NCI-H2196 (cell line): ENCODE measurements around the gene ARIH2.
"Not testable (repeated sequence)": the region's sequence is repeated elsewhere in the genome, so short reads cannot be mapped to it uniquely, and the experiment has no call there.

Experiments used
- DNase-seq: peaks from one replicate; lab custom pipeline; 2025; ENCODE audit not compliant: unreplicated experiment; lab: John Stamatoyannopoulos, UW

ARIH2 gene

DNA sequence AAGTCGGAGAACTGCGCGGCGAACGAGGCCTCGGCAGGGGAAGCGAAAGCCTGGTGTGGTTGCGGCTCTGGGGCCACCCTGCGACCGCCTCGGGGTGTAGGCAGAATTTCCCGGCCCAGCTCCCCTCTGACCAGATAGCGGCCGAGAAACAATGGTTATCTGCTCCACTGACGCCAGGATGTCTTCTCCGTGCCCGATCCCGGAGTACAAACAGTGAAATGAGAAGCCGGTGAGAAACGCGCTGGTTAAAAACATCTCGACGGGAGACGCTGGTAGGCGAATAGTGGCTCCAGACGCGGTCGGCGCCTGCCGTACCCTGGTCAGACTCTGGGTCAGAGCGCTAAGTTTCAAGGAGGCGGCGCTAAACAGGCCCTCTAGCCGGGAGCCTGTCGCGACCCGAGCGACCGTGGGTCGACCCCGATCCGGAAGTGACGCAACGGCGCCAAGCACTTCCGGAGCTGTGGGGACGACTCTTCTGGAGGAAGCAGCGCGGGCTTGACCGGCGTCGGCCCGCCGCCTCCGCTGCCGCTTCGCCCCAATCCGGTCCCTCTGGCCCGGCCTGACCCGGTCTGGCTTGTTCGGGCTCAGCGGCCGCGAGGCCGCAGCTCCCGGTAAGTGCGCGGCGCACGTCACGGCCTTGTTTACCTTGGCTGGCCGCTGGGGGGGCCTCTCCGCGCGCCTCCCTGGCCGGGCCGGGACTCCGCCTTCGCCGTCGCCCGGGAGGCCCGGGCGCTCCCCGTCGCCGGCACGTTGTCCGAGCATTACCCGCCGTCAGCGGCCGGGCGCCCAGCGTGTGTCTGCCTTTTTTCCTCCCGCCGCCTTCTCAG, at the start of gene ARIH2:
TSS of gene ARIH2 (plus strand) at position 455 of the 827 bp plus-strand sequence. CDS start 8,717 bp downstream, outside the sequence.
- DNase-seq: peak; percentile 74

DNA sequence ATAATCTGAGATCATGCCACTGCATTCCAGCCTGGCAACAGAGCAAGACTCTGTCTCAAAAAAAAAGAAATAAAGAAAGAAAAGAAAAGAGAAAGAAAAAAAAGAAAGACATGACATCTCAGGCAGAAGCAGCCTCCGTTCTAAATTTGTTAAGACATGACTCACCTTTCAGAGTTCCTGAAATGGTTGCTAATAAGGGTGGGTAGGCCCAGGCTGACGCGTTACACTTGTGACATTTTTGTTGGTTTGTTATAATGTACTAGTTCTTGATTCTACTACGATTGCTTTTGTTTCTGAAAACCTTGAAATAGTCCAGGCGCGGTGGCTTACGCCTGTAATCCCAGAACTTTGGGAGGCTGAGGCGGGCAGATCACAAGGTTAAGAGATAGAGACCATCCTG, 41.0 kb upstream of the ARIH2 start:
- DNase-seq: no peak

DNA sequence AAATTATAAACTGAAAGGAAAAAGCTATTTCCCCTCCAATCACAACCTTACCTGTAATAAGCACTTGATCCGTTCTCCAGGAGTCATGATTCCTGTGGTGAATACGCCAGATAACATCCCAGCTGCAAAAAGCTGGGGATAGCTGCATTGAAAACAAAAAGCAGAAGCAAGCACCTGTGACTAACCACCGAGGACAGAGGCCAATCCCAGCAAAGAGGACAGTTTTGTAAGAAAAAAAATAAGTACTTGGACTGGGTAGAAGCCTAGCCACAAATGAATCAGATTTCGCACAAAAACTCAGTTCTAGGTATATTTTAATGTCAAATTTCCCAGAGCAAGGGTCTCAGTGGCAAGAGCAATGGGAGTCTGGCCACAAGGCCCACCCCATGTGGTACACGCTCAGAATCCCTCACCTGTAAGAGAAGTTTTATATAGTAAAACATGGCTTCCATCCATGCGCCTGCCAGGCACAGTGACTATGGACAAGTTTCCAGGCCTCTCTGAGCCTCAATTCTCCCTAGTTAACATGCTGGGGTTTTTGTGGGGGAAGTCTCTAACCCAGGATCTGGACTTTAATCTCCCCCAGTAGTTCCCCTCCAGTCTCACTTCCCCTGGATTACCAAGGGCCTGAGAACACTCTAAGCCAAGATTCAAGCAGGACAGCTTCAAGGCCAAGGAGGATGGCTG, 39.2 kb upstream of the ARIH2 start:
- DNase-seq: no peak

DNA sequence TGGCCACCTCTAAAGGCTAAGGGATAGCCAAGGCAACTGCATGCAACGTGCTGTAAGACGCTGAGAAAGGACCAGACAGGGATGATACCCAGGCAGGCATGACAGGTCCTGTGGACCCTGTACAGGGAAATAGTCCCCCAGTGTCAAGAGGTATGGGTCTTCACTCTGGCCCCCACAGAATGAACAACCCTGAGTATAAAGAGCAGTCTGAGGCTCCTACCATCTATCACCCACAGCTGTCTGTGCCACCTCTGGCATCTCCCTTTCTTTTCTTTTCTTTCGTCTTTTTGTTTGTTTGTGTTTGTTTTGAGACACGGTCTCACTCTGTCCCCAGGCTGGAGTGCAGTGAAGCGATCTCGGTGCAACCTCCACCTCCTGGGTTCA, 38.7 kb upstream of the ARIH2 start:
- DNase-seq: no peak

DNA sequence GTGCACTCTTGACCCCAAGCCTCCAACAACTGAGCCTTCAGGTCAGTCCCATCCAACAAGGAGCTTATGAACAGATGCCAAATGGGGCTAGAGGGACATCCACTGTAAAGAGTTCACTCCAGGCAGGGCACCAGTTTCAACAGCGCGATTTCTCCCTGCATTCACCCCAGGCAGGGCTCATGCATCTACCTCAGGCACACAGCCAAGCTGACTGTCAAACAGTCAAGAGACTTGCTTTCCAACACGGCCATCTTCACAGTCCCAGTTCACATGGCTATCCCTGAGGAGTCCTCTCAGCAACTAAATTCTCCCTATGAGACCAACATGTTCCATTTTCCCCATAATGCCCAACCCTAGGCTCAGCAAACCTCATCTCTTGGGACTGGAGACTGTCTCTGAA, 37.6 kb upstream of the ARIH2 start:
- DNase-seq: no peak

GRCh38 chr3:48881652-48882114, 37.0 kb upstream of the ARIH2 start:
- DNase-seq: no peak

GRCh38 chr3:48885753-48886152, 32.9 kb upstream of the ARIH2 start:
- no peak for DNase-seq

DNA sequence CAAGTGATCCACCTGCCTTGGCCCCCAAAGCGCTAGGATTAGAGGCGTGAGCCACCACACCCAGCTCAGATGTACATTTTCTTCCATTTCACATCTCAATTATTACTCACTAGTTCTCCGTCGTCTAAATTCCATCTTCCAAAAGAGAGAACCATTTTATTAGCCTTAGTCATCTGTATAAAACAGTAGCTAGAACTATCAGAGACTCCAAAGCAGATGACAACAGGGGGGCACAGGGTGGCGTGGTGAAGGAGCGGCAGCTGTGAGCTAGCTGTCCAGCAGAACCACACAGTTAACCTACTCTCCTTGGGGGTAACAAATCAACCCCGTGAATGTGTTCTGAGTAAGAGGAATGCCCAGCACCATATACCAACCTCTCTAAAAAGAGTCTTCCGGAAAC, 27.0 kb upstream of the ARIH2 start:
- DNase-seq: no peak

- no peak for DNase-seq
Measured at GRCh38 chr3:48894516-48894915, 24.1 kb upstream of the ARIH2 start.

- no peak for DNase-seq
Measured at GRCh38 chr3:48896936-48897335, 21.7 kb upstream of the ARIH2 start.

DNA sequence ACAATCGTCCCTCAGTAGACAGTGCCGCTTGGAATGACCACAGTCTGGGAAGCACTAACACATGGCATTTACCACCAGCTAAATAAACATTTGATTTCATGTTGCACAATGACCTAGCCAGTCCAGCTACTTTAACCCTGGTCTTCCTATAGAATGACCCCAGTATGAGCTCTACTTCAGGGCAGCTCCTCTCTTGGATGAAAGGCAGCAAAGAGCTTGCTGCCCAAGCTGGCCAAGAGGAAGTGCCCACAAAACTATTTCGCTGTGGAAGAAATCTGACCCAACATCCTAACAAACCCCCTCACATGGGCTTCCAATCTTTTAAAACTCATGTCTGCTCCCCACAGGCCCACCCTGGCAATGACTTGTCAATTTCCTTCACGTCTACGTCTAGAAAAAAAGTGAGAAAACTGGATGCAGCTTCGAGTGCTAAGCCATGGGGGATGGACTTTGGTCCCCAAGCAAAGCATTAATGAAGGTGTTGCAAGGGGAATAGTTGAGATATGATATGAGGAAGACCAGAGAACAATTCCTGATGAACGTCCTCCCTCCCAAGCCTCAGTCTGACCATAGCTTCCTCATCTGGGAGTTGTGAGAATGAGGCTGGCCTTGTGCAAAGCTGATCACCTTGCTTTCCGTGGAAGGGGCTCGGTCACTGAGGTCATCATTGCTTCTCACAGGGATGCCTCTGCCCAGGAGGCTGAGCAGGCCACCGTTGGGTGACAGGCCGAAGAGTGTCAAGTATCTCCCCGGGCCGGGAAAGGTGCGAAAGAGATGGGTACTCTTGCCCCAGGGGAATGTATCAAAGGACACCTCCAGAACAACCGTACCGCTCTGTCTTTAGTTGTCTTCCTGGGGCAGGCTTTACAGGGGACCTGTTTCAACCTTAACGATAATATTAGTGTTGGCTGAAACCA, 20.9 kb upstream of the ARIH2 start:
- no peak for DNase-seq

DNA sequence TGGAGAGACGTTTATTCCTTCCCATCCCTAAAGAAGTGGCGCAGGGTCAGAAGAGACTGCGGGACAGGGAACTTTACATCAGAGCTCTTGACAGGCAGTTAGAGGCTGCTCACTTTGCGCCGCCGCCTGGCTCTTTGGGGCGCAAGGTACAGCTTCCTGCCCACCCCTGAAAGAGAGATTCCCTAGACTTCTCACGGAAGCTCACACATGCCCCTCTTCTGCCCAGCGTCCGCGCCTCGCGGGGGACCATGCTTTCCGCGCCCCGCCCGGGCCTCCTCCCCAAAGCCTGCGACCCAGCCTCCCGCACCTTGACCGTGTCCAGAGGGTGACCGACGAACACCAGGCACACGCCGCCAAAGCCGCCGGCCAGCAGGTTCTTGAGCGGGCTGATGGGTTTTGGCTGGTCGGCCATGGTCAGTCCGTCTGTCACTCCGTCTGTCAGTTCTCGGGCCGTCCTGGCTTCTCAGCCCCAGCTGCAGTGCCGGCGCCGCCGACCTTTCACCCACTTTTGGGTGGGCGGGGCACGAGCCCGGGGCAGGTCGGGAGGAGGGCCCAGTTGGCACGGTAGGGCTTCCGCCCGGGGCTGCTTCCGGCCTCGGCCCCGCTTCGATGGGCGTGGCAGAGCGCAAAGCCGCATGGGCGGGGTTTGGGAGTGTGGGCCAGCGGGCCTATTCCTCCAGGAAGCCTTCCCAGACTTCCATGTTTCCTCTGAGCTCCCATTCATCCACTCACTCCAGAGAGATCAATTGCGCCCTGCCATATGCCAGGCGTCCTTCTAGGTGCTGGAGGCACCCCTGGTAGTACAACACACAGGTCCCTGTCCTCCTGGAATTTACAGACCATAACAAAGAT, 20.0 kb upstream of the ARIH2 start, which contains the start of gene SLC25A20:
TSS of gene SLC25A20 (minus strand) at position 500 of the 852 bp plus-strand sequence. CDS start at position 412, 88 bp downstream.
- DNase-seq: peak; percentile 72

GRCh38 chr3:48899273-48899672, 19.4 kb upstream of the ARIH2 start:
- no peak for DNase-seq

DNA sequence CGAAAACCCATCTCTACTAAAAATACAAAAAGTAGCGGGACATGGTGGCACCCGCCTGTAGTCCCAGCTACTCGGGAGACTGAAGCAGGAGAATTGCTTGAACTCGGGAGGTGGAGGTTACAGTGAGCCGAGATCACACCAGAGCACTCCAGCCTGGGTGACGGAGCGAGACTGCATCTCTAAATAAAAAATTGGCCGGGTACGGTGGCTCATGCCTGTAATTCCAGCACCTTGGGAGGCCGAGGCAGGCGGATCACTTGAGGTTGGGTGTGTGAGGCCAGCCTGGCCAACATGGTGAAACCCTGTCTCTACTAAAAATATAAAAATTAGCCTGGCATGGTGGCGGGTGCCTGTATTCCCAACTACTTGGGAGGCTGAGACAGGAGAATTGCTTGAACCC, 11.6 kb upstream of the ARIH2 start:
- not testable (repeated sequence) for DNase-seq

DNA sequence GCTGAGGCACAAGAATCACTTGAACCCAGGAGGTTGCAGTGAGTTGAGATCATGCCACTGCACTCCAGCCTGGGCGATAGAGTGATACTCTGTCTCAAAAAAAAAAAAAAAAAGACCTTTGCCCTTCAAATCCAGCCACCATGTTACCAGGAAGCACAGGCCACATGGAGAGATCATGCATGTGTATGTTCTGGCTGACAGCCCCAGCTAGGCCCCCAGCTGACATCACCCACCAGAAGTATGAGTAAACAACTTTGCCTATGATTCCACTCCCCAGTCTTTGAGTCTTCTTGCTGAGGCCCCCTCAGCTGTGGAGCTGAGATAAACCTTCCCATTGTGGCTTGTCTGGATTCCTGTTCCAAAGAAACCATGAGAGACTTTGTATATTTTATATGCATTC, 3.3 kb upstream of the ARIH2 start:
- DNase-seq: no peak

- no peak for DNase-seq
Measured at GRCh38 chr3:48919215-48920138, 835 bp downstream of the ARIH2 start.

DNA sequence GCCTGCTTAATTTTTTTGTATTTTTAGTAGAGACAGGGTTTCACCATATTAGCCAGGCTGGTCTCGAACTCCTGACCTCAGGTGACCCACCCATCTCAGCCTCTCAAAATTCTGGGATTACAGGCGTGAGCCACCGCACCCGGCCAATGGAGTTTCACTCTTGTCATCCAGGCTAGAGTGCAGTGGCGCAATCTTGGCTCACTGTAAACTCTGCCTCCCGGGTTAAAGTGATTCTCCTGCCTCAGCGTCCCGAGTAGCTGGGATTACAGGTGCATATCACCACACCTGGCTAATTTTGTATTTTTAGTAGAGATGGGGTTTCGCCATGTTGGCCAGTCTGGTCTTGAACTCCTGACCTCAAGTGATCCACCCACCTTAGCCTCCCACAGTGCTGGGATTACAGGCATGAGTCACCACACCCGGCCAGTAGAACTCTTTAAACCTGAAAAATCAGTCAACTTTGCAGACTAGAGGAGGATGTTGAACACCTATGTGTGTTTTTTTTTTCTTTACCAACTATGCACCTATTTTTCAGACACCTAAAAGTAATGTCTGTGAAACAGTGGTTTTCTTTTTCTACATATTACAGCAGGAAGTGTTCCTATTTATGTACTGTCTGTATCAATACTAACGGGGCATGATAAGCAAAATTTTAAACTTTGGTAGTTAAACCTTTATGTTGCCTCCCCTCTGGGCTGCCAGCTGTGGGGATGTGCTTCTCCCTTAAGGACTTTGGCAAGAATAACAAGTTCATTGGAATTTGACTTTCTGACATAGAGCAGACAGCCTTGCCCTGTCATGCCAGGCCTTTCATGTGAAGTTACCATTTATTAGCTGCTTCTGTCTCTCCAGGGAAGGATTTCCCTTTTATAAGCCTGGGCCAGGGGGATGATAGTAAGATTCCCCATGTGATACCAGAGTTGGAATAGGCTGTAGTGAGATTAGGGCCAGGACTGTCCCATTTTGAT, 8.1 kb downstream of the ARIH2 start:
- DNase-seq: no peak

DNA sequence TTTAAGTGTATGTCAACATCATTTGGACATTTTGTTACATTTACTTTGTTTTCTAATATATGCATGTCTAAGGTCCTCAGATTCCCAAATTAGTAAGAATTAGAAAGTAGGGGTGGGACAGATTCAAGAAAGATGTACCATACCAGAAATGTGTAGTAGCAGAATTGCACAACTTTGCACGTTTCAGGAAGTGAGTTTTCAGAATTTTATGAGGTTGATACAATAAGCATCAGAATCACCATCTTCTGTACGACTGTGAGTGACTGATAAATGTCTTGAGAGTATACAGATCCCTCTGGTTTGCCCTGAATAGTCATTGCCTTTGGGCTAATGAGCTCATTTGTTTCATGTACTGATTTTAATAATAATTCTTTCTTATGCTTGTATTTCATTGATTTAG, 9.3 kb downstream of the ARIH2 start:
- DNase-seq: no peak
